ENCODE data around the gene ABLIM1.

GRCh38 chr10:114632869-114633715, 25.0 kb downstream of the ABLIM1 start:
- TF ChIP-seq CTCF (conservative IDR thresholded peaks at IDR 0.05) (no peak), ZFX (IDR thresholded peaks at IDR 0.05) (no peak)

Data from C4-2B (cell line).